GM19025 (cell line): ENCODE measurements around the gene CAPS2.

Experiments
- ATAC-seq: cut with Tn5 transposase; IDR thresholded peaks from one replicate; pipeline ENCODE4 v1.9.1; 2021; ENCODE audit warnings: mild to moderate bottlenecking, low read depth, moderate library complexity; ENCODE audit not compliant: unreplicated experiment

The CAPS2 gene

DNA sequence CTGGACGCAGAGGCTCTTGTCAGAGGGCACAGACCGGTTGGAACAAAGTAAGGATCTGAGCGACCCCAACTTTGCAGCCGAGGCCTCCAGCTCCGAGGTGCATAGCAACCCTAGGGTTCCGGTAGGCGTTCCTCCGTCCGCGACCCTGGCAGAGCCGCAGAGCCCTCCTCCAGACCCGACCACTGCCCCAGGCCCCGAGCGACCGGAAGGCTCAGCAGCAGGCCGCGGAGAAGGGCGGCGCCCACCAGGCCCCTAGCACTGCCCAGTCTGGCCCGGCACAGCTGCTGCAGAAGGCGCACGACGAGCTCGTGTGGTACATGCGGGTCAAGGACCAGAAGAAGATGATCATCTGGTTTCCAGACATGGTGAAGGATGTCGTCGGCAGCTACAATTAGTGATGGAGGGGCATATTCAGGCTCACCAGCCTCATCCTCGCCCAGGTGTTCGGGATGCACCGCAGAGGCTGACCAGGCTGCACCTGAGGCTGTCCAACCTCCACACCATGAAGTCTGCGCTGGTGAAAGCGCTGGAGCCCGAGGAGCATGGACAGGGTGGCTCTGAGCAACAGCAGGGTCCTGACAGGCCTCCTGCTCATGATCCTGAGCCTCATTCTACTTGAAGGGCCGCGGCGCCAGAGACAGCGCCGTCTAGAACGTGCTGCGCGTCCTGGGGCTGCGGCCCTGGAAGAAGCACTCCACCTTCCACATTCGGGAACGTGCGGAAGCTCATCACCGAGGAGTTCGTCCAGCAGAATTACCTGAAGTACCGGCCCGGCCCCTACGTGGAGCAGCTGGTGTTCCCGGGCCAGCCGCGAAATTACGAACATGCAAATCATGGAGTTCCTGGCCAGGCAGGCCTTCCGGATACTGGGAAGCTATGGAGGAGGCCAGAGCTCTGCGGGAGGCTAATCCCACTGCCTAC lies 24.5 kb downstream of the CAPS2 start:
- no peak for ATAC-seq

DNA sequence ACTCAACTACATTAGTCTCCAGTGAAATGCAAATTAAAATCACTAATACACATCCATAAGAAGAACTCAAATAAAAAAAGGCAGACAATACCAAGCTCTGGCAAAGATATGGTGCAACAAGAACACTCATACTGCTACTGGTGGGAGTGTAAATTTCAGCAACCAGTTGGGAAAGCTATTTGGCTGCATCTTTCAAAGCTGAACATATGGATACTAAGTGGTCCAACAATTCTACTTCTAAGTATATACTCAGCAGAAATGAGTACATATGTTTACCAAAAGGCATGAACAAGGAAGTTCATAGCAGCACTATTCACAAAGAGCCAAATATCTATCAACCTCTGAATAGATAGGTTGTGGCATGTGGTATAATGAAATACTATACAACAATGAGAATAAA lies 27.3 kb downstream of the CAPS2 start:
- ATAC-seq = no peak

GRCh38 chr12:75302225-75302624 lies 27.9 kb downstream of the CAPS2 start:
- no peak for ATAC-seq

GRCh38 chr12:75294797-75295196 lies 35.3 kb downstream of the CAPS2 start:
- ATAC-seq = no peak

DNA sequence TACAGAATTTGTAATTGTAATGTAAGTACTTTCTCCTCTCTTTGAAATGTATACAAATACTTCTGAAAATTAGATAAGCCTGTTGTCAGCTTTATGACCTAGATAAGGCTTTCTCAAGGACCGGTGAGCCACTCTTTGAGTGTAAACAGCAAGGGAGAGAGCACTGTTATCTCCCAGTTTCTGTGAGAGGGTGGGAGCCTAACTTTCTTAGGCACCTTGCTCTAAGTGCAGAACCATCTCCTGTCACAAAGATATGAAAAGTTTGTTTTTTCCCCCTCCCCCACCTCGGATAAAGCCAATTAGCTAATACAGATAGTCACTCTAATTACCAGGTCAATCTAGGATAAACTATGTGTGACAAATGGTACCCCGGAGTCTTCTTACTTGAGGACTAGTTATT lies 35.8 kb downstream of the CAPS2 start:
- ATAC-seq = no peak

GRCh38 chr12:75291014-75291413 lies 39.1 kb downstream of the CAPS2 start:
- no peak for ATAC-seq

- no peak for ATAC-seq
Observed at GRCh38 chr12:75289753-75290152, 40.4 kb downstream of the CAPS2 start.

DNA sequence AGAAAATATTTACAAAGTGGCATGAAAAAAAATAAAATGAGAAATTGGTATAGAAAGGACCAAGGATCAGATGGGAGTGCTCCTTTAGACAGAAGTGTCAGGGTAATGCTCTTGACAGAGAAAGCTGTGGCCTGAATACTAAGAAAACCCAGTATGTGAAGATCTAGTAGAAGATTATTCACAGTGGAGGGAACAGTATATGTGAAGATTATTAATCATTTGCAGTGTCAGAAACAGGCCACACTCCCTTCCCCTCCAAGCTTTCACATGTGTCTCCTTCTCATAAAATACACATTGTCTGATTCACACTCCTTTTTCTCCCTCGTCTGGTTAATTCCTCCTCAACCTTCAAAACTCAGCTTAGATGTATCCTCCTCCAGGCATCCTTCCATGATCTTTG lies 41.3 kb downstream of the CAPS2 start:
- no peak for ATAC-seq

- no peak for ATAC-seq
Observed at GRCh38 chr12:75275702-75276101, 54.4 kb downstream of the CAPS2 start.

DNA sequence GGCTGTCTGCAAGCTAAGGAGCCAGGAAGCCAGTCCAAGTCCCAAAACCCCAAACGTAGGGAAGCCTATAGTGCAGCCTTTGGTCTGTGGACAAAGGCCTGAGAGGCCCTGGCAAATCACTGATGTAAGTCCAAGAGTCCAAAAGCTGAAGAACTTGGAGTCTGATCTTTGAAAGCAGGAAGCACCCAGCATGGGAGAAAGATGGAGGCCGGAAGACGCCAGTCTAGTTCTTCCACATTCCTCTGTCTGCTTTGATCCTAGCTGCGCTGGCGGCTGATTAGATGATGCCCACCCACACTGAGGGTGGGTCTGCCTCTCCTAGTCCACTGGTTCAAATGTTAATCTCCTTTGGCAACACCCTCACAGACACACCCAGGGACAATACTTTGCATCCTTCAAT lies 58.5 kb downstream of the CAPS2 start:
- no peak for ATAC-seq

GRCh38 chr12:75270157-75270556 lies 60.0 kb downstream of the CAPS2 start:
- no peak for ATAC-seq

DNA sequence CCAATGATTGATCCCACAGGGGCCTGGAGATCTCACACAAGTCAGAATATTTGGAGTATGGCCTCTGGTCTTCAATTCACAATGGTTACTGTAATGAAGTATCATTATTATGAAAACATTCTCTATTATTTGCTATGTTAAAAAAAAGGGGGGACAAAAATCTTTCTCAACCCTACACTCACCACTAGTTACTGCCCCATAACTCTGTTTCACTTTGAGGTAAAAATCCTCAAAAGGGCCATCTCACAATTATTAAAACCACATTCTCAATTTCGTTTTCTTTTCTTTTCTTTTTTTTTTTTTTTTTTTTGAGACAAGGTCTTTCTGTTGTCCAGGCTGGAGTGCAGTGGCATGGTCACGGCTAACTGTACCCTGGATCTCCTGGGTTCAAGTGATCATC lies 60.9 kb downstream of the CAPS2 start:
- ATAC-seq = no peak

DNA sequence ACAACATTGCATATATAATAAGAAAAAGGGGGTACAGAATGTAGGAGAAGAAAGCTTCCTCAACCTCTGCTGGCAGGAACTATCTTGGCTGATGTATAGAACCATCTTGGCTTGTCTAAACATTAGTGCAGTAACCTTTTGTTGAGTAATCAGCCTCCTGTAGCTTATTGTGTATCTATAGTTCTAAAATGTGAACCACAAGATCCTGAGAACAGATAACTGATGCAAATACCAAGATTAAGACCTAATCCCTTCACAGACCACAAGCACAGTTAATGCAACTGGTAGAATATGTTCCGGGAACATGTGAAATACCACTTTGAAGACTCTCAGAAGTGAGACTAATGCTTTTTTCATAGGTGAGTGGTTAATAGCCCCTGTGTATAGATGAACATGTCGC lies 69.8 kb downstream of the CAPS2 start:
- no peak for ATAC-seq

- ATAC-seq = no peak
Observed at GRCh38 chr12:75259143-75259542, 71.0 kb downstream of the CAPS2 start.

DNA sequence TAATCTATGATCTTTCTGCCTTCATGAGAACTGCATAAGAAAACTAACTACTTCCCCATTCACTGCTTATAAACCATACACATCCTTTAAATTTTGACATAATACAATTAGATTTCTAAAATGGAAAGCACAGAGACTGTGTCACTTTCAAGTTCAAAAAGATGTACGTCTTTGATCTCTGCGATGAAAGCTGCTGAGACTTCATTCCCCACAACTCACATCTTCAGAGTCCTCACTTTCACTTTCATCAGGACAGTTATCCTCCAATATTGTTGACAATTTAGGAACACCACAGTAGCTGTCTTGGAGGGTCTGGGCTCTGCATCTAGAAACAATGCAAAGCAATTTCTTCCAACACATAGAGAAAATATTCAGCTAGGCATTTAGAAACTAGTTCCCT lies 72.6 kb downstream of the CAPS2 start:
- no peak for ATAC-seq

DNA sequence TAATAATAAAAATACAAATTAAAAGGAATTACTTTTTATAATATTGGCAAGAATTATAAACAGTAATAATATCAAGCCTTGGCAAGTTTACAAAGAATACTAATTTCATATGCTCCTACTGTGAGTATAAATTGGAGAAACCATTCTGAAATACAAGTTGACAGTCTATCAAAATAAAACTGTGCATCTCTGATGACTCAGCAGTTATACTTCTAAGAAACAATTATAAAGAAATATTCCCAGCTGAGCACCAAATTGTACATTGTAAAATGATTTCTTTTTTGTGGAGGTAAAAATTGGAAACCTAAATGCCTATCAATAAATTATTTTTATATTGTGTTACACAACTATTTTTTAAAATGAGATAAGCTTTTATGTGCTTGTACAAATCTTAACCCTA lies 85.0 kb downstream of the CAPS2 start:
- ATAC-seq = no peak

- no peak for ATAC-seq
Observed at GRCh38 chr12:75239987-75240386, 90.1 kb downstream of the CAPS2 start.

DNA sequence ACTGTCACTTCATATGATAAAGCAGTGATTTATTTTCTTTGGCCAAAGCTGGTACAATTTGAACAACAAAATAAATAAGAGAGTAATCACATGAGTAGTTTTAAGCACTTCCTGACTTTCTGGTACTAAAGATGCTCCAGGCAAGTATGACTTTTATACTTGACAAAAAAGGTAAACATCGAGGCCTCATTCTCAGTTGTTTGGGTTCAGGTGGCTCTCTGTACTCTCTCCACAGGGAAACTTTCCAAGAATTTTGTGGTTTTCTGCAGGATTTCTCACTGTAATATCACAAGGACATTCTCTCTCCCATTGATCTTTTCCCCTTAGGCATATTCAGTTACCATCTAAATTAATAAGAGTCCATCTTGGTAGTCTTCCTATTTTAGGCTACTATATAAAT lies 93.9 kb downstream of the CAPS2 start:
- no peak for ATAC-seq

DNA sequence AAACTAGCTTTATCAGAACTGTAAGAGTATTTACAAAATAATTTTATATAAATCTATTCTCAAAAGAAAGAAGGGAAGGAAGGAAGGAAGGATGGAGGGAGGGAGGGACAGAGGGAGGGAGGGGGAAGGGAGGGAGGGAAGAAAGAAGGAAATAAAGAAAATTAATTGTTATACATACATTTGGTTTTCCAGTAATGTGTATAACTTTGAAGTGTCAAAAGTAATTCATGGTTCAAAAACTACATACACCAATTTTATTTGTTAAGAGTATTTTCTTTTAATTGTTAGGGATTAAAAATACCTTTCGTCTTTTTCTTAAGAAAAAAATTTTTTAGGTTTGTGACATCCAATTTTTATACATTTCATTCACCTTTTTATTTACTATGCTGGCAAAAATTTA lies 103.0 kb downstream of the CAPS2 start:
- no peak for ATAC-seq
